Progenitor cell of endocrine pancreas (in vitro differentiated cells): ENCODE results near the gene PCGF5. TPM values are rescaled to one million over a fixed set of nuclear protein-coding genes. Genes with fewer than 3 reads are reported as not detected.

Experiments used
- DNase-seq: peaks from one replicate; pipeline ENCODE4 v3.0.0; 2021; ENCODE audit warnings: low spot score; ENCODE audit not compliant: unreplicated experiment
- H3K27ac Mint-ChIP-seq: 2 replicates; pipeline ENCODE4 v1.8.0; 2021; ENCODE audit warnings: mild to moderate bottlenecking, moderate library complexity, mixed read lengths
- H3K27me3 Mint-ChIP-seq: 2 replicates; pipeline ENCODE4 v1.8.0; 2021; ENCODE audit warnings: mixed read lengths
- H3K36me3 Mint-ChIP-seq: 2 replicates; pipeline ENCODE4 v1.8.0; 2022; ENCODE audit warnings: mixed read lengths; ENCODE audit not compliant: insufficient read depth
- H3K4me1 Mint-ChIP-seq: 2 replicates; pipeline ENCODE4 v1.8.0; 2021; ENCODE audit warnings: low read depth, mixed read lengths
- H3K4me3 Mint-ChIP-seq: 2 replicates; pipeline ENCODE4 v1.8.0; 2021; ENCODE audit warnings: low read depth, mild to moderate bottlenecking, moderate library complexity, mixed read lengths
- H3K9me3 Mint-ChIP-seq: 2 replicates; pipeline ENCODE4 v1.8.0; 2021; ENCODE audit warnings: low read depth, mixed read lengths
- total RNA-seq: library from RNA; stranded (reverse); gene quantifications from 2 replicates; pipeline ENCODE4 v1.2.1, GENCODE V29; 2021
- TF ChIP-seq, protein P1 (sequence below): fragments of 200-600 bp; sonication (generic); IDR thresholded peaks from one replicate; pipeline ENCODE4 v1.5.0; 2021; ENCODE audit warnings: antibody characterized with exemption, mild to moderate bottlenecking; ENCODE audit not compliant: unreplicated experiment

The PCGF5 gene
- total RNA-seq, 1 donor from 2014 or later, result 19.2 TPM

DNA sequence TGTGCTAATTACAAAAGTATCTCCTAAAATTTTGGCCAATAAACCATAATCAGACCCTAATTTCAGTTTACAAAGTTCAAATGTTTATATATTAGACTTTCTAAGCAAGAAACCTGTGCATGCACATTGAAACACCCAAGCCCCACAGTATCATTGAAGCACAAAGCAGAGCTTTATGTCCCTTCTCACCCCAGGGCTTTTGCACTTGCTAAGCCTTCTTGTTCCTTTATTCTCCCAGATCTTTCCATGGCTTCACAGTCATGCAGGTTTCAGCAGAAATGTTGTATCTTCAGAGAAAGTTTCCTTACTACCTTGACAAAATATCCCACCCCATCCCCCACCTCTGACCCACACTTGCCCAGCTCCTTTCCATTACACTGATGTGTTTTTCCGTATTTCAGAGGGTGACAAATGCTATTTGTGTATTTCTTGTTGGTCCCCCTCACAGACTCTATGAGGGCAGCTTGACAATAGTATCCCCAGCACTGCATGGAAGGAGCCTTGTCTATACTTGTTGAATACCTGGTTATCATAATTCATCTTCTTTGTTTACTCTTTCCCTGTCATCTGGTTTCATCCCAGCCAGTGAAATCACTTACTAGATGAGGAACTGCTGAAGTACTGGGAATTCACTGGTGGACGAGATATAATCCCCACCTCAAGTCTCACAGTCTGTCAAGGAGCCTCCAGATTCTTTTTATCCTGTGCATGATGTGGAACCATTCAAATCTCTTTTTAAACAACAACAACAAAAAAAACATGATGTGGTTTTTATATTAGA, 24.0 kb upstream of the PCGF5 start:
- Mint-ChIP-seq H3K36me3 (no peaks in the 10 kb centered on the region), H3K4me3 (no peak overlapping the region), H3K27me3 (no peaks in the 10 kb centered on the region), H3K4me1 (peaks cover 5% of the 10 kb centered on the region), H3K27ac (no peak overlapping the region), H3K9me3 (no peaks in the 10 kb centered on the region)
- no peak for DNase-seq
- TF ChIP-seq, protein P1, sequence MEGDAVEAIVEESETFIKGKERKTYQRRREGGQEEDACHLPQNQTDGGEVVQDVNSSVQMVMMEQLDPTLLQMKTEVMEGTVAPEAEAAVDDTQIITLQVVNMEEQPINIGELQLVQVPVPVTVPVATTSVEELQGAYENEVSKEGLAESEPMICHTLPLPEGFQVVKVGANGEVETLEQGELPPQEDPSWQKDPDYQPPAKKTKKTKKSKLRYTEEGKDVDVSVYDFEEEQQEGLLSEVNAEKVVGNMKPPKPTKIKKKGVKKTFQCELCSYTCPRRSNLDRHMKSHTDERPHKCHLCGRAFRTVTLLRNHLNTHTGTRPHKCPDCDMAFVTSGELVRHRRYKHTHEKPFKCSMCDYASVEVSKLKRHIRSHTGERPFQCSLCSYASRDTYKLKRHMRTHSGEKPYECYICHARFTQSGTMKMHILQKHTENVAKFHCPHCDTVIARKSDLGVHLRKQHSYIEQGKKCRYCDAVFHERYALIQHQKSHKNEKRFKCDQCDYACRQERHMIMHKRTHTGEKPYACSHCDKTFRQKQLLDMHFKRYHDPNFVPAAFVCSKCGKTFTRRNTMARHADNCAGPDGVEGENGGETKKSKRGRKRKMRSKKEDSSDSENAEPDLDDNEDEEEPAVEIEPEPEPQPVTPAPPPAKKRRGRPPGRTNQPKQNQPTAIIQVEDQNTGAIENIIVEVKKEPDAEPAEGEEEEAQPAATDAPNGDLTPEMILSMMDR, result no peak

DNA sequence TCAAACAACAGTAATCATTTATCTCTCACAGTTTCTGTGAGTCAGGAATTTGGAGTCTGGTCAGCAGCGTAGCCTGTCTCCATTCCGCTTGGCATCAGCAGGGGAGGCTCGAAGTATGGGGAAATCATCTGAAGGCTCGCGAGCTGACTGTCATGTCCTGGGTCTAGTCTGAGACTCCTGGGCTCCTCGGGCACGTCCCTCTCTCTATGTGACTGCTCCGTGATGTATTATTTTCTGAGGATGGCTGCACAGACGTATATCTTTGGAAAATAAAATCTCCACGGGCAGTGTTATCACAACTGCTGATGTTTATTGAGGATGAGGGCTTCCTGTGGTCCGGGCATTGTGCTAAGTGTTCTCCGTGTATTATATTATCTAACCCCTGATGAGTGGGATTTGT, 23.3 kb upstream of the PCGF5 start:
- TF ChIP-seq, protein P1, result no peak
- Mint-ChIP-seq H3K27me3 (no peaks in the 10 kb centered on the region), H3K4me3 (no peak overlapping the region), H3K36me3 (no peaks in the 10 kb centered on the region), H3K4me1 (peaks cover 5% of the 10 kb centered on the region), H3K9me3 (no peaks in the 10 kb centered on the region), H3K27ac (no peak overlapping the region)
- DNase-seq, result no peak

DNA sequence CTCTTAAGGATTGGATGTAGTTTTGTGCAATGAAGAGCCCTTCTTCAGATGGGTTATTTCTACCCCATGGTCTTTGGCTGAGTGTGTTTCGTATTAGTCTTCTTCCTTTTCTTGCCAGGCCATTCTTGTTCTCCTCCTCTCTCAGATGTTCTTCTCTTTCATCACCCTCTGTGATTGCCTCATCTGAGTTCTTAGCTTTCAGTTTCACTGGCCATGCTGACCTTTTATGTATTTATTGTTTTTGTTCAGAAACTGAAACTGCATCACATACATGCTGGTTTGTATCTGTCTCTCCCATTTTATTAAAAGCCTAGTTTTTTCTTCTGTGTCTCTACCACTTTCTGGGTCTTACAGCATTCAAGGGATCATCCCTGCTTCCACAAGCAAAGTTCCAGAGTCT, 21.7 kb upstream of the PCGF5 start:
- TF ChIP-seq, protein P1, result no peak
- no peak for DNase-seq
- Mint-ChIP-seq H3K9me3 (no peaks in the 10 kb centered on the region), H3K36me3 (no peaks in the 10 kb centered on the region), H3K4me1 (peaks cover 5% of the 10 kb centered on the region), H3K27me3 (no peaks in the 10 kb centered on the region), H3K27ac (no peak overlapping the region), H3K4me3 (no peak overlapping the region)

DNA sequence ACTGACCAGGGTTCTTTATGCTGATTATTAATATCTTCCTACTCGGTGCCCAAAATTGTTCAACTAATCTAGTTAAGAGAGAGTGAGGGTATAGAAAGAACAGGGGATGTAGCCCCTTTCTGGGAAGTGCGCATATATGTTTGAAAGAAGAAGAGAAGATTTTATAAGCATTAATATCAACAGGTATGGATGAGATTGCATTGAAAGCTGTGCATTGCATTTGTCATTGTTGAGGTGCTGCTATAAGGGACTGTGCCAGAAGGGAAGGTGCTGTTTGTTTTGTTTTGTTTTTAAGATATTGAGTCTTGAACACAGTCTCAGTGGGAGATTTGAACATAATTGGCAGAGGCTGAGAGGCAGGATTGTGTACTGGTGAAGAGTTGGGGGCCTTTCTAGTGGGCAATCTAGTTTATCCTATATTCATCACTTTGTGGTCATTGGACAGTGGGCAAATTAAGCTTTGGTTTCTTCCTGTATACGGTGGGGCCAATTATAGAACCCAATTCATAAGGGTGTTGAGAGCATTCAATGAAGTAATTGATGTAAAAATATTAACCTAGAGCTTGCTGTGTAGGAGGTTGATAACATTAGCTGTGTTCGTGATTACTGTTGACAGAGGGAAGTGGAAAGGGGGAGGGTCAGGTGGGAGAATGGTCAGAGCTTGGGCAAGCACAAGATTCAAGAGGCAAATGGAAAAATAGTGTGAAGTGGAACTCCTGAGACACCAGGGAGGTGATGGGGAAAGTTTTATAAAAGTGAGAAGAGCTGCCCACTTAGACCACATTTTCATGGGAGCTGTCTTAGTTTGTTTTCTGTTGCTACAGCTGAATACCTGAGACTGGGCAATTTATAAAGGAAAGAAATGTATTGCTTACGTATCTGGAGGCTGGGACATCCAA, 19.9 kb upstream of the PCGF5 start:
- no peak overlapping the region for H3K27ac Mint-ChIP-seq
- TF ChIP-seq, protein P1, result no peak
- H3K4me3 Mint-ChIP-seq, result no peak overlapping the region
- no peaks in the 10 kb centered on the region for H3K27me3 Mint-ChIP-seq
- DNase-seq, result no peak
- H3K9me3 Mint-ChIP-seq, result no peaks in the 10 kb centered on the region
- H3K36me3 Mint-ChIP-seq, result no peaks in the 10 kb centered on the region
- peaks cover 10% of the 10 kb centered on the region for H3K4me1 Mint-ChIP-seq

DNA sequence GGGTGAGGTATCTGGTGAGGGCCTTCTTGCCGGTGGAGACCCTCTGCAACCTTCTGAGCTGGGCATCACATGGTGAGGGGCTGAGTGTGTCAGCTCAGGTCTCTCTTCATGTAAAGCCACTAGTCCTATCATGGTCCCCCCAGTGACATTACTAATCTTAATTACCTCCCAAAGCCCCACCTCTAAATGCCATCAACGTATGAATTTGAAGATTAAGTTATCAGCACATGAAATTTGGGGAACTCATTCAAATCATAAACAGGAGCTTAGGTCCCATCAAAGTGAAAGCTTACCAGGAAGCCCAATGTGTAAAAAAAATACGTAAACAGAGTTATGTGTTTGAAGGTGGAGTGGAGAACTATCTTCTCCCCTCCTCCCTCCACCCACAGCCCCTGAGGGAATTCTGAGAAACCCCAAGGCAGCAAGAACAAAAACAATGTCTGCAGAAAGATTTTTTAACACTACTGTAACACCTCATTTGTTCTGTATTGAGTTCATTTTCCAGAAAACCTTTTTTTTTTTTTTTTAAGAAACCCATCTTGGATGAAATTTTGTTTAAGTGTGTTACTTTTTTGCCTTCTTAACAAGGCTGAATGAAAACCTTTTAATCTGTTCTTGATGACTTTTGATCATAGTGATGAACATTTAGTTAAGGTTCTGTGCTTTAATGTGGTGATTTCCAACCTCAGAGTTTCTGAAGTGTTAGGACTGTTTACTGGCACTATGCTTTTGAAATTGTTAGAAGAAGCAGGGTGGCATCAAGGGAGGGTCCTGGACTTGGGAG, 19.1 kb upstream of the PCGF5 start:
- TF ChIP-seq, protein P1, result no peak
- H3K27ac Mint-ChIP-seq, result no peak overlapping the region
- H3K27me3 Mint-ChIP-seq, result peaks cover 3% of the 10 kb centered on the region
- H3K36me3 Mint-ChIP-seq, result no peaks in the 10 kb centered on the region
- no peak for DNase-seq
- H3K4me3 Mint-ChIP-seq, result no peak overlapping the region
- peaks cover 10% of the 10 kb centered on the region for H3K4me1 Mint-ChIP-seq
- H3K9me3 Mint-ChIP-seq, result no peaks in the 10 kb centered on the region
